Vagina (tissue), 2 donors: ENCODE results near the gene TMEM63B. TPM values are rescaled to one million over a fixed set of nuclear protein-coding genes. Genes with fewer than 3 reads are reported as not detected.

Experiments
- DNase-seq, 2 donors: peaks; one replicate each; pipeline ENCODE4 v3.0.0-alpha.2; 2017; ENCODE audit errors: extremely low spot score in 2 of 2
- H3K27ac ChIP-seq: fragments of 200-600 bp; sonication (generic); one replicate; pipeline ENCODE4 v1.5.1; 2019
- H3K27me3 ChIP-seq: fragments of 200-600 bp; sonication (generic); one replicate; pipeline ENCODE4 v1.5.1; 2019
- H3K36me3 ChIP-seq, 2 donors: fragments of 200-600 bp; sonication (generic); one replicate each; pipeline ENCODE4 v1.5.1; 2017 to 2019
- H3K4me1 ChIP-seq: fragments of 200-600 bp; sonication (generic); one replicate; pipeline ENCODE4 v1.5.1; 2019
- H3K4me3 ChIP-seq, 2 donors: fragments of 200-600 bp; sonication (generic); 1 replicate in 1 of 2; 2 replicates in 1 of 2; pipeline ENCODE4 v1.5.1; 2016 to 2019
- H3K9me3 ChIP-seq: fragments of 200-600 bp; sonication (generic); one replicate; pipeline ENCODE4 v1.5.1; 2019
- CTCF ChIP-seq, 3 experiments: fragments of 450-650 bp in 2 of 3; fragments of 200-600 bp in 1 of 3; sonication (generic) in 1 of 3; IDR thresholded peaks; one replicate each; pipeline ENCODE4 v1.5.1; 2017 to 2019; ENCODE audit warnings: antibody characterized with exemption in 3 of 3, mild to moderate bottlenecking in 2 of 3, moderate library complexity in 2 of 3
- POLR2A ChIP-seq, 2 donors: fragments of 450-650 bp; IDR thresholded peaks; one replicate each; pipeline ENCODE4 v1.6.1; 2017; ENCODE audit warnings: antibody characterized with exemption in 2 of 2, mild to moderate bottlenecking in 2 of 2, moderate library complexity in 2 of 2
- POLR2AphosphoS5 ChIP-seq, 2 donors: sonication (generic); formaldehyde crosslinking; IDR thresholded peaks; one replicate each; pipeline ENCODE4 v1.9.0; 2017; ENCODE audit warnings: antibody characterized with exemption in 2 of 2, mild to moderate bottlenecking in 2 of 2, low read depth in 1 of 2; ENCODE audit not compliant: insufficient read depth in 1 of 2
- intact Hi-C: fragments of 100-400 bp; cut with DNase I; formaldehyde crosslinking; loops from one replicate; pipeline ENCODE4 v1.15.1; 2023
- total RNA-seq: library from RNA; depleted of rRNA; stranded (reverse); fragments of >200 nt; gene quantifications from one replicate; pipeline ENCODE4 v1.2.3, GENCODE V29; 2016

The TMEM63B gene
- total RNA-seq, 1 donor from 2014 or later, result 32.4 TPM

GRCh38 chr6:44172731-44173500, 45.6 kb downstream of the TMEM63B start:
- H3K27ac ChIP-seq, result no peak overlapping the region
- no peak for DNase-seq
- H3K9me3 ChIP-seq, result no peaks in the 10 kb centered on the region
- H3K36me3 ChIP-seq, result no peaks in the 10 kb centered on the region
- H3K4me1 ChIP-seq, result no peaks in the 10 kb centered on the region
- TF ChIP-seq CTCF (IDR thresholded peaks at IDR 0.05) (peak; percentile 82 to 90 (median 86)), POLR2AphosphoS5 (IDR thresholded peaks at IDR 0.05; ENCODE audit: insufficient read depth in 1 of 2, low read depth in 1 of 2) (peak in 1 of 2 donors; percentile 36), POLR2A (IDR thresholded peaks at IDR 0.05) (no peak)
- intact Hi-C loops, result loop anchor here (5.0 kb wide), 1 partner anchor 59 kb away; no protein-coding TSS in a partner anchor
- no peak overlapping the region for H3K4me3 ChIP-seq
- no peaks in the 10 kb centered on the region for H3K27me3 ChIP-seq

- H3K4me3 ChIP-seq, result no peak overlapping the region
- no peaks in the 10 kb centered on the region for H3K4me1 ChIP-seq
- H3K9me3 ChIP-seq, result no peaks in the 10 kb centered on the region
- H3K27me3 ChIP-seq, result no peaks in the 10 kb centered on the region
- no peak for DNase-seq
- TF ChIP-seq POLR2A (IDR thresholded peaks at IDR 0.05) (no peak), CTCF (IDR thresholded peaks at IDR 0.05) (no peak), POLR2AphosphoS5 (IDR thresholded peaks at IDR 0.05; ENCODE audit: insufficient read depth in 1 of 2, low read depth in 1 of 2) (no peak)
- no peak overlapping the region for H3K27ac ChIP-seq
- no peaks in the 10 kb centered on the region for H3K36me3 ChIP-seq
- intact Hi-C loops, result no loop called here
These were observed 48.9 kb downstream of the TMEM63B start for GRCh38 chr6:44176130-44176761.

- intact Hi-C loops, result no loop called here
- Histone ChIP-seq H3K27ac (no peak overlapping the region), H3K9me3 (no peaks in the 10 kb centered on the region), H3K27me3 (no peaks in the 10 kb centered on the region), H3K4me3 (peak overlapping the region in 1 of 2 donors; percentile 4), H3K4me1 (no peaks in the 10 kb centered on the region), H3K36me3 (no peaks in the 10 kb centered on the region)
- no peak for TF ChIP-seq POLR2A (IDR thresholded peaks at IDR 0.05)
- no peak for TF ChIP-seq POLR2AphosphoS5 (IDR thresholded peaks at IDR 0.05; ENCODE audit: insufficient read depth in 1 of 2, low read depth in 1 of 2)
- no peak for TF ChIP-seq CTCF (IDR thresholded peaks at IDR 0.05)
- DNase-seq, result no peak
These were observed 49.6 kb downstream of the TMEM63B start for GRCh38 chr6:44176762-44177509.

GRCh38 chr6:44177691-44178423, 50.5 kb downstream of the TMEM63B start:
- Histone ChIP-seq H3K36me3 (no peaks in the 10 kb centered on the region), H3K27me3 (no peaks in the 10 kb centered on the region), H3K4me1 (no peaks in the 10 kb centered on the region), H3K27ac (peak overlapping the region; percentile 29), H3K4me3 (no peak overlapping the region), H3K9me3 (no peaks in the 10 kb centered on the region)
- TF ChIP-seq CTCF (IDR thresholded peaks at IDR 0.05) (no peak), POLR2A (IDR thresholded peaks at IDR 0.05) (no peak), POLR2AphosphoS5 (IDR thresholded peaks at IDR 0.05; ENCODE audit: insufficient read depth in 1 of 2, low read depth in 1 of 2) (no peak)
- intact Hi-C loops, result no loop called here
- DNase-seq, result no peak
